ENCODE data around the gene SEL1L3.

DNA sequence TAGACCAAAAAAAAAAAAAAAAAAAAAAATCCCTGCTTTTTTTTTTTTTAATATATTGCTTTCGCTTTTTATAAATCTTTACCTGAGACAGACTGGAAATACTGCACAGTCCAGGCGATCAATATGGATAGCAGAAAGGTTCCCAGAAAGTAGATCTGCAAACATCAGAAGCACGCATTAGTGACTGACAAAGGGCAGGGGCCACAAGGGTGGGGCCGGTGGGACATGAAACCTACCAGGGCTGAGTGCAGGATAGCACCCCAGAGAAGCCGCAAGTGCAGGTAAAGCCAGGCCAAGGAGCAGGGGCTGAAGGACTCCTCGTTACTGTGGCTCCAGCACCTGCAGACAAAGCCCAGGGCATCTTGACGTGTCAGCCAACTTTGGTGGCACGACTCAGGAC, 105.3 kb downstream of the SEL1L3 start:
- TF ChIP-seq, protein P1, sequence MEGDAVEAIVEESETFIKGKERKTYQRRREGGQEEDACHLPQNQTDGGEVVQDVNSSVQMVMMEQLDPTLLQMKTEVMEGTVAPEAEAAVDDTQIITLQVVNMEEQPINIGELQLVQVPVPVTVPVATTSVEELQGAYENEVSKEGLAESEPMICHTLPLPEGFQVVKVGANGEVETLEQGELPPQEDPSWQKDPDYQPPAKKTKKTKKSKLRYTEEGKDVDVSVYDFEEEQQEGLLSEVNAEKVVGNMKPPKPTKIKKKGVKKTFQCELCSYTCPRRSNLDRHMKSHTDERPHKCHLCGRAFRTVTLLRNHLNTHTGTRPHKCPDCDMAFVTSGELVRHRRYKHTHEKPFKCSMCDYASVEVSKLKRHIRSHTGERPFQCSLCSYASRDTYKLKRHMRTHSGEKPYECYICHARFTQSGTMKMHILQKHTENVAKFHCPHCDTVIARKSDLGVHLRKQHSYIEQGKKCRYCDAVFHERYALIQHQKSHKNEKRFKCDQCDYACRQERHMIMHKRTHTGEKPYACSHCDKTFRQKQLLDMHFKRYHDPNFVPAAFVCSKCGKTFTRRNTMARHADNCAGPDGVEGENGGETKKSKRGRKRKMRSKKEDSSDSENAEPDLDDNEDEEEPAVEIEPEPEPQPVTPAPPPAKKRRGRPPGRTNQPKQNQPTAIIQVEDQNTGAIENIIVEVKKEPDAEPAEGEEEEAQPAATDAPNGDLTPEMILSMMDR (IDR thresholded peaks at IDR 0.05), result no peak
- TF ChIP-seq POLR2A (IDR thresholded peaks at IDR 0.05), result no peak

All from gastroesophageal sphincter (tissue), 3 donors.